C4-2B (cell line): ENCODE measurements around the gene PAIP2.

Experiments used
- ZFX ChIP-seq: fragments of 450-650 bp; IDR thresholded peaks from 2 replicates; pipeline ENCODE4 v1.6.1; 2017
- TF ChIP-seq, protein P1 (sequence below): fragments of 450-650 bp; conservative IDR thresholded peaks from 2 replicates; pipeline ENCODE4 v1.5.1; 2017; ENCODE audit warnings: mild to moderate bottlenecking

DNA sequence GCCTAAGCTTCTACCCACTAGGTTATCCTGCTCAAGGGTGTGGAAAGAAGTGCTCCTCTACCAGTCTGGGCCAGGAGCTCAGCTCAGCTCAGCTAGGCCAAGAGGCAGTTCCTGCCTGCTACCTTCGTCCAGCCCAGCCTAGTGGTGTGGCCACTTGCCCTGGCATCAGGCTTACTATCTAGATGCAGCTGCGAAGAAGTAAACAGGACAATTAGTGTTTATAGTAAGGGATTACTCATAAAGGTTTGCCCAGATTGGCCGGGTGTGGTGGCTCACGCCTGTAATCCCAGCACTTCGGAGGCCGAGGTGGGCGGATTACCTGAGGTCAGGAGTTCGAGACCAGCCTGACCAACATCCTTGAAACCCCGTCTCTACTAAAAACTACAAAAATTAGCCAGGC lies 75.0 kb downstream of the PAIP2 start:
- TF ChIP-seq, protein P1, sequence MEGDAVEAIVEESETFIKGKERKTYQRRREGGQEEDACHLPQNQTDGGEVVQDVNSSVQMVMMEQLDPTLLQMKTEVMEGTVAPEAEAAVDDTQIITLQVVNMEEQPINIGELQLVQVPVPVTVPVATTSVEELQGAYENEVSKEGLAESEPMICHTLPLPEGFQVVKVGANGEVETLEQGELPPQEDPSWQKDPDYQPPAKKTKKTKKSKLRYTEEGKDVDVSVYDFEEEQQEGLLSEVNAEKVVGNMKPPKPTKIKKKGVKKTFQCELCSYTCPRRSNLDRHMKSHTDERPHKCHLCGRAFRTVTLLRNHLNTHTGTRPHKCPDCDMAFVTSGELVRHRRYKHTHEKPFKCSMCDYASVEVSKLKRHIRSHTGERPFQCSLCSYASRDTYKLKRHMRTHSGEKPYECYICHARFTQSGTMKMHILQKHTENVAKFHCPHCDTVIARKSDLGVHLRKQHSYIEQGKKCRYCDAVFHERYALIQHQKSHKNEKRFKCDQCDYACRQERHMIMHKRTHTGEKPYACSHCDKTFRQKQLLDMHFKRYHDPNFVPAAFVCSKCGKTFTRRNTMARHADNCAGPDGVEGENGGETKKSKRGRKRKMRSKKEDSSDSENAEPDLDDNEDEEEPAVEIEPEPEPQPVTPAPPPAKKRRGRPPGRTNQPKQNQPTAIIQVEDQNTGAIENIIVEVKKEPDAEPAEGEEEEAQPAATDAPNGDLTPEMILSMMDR, result no peak
- TF ChIP-seq ZFX, result no peak
